HepG2 (cell line): ENCODE results near the gene ZNF287. TPM values are rescaled to one million over a fixed set of nuclear protein-coding genes. Genes with fewer than 3 reads are reported as not detected.

Source experiments
- EZH2 ChIP-seq: conservative IDR thresholded peaks from 2 replicates; pipeline ENCODE4 v1.6.1; 2012; ENCODE audit warnings: mild to moderate bottlenecking, low read depth, low read length, moderate library complexity
- HNF4A ChIP-seq: sonication (generic); formaldehyde crosslinking; IDR thresholded peaks from 2 replicates; pipeline ENCODE4 v1.4.0; 2020; ENCODE audit warnings: missing genetic modification reagents
- HNF4G ChIP-seq, 2 experiments: sonication (generic) in 1 of 2; formaldehyde crosslinking in 1 of 2; IDR thresholded peaks; 2 replicates each; pipeline versions ENCODE4 v1.4.0 to v1.6.1; 2011 to 2020; ENCODE audit warnings: borderline replicate concordance in 2 of 2, low read depth in 2 of 2, mild to moderate bottlenecking in 2 of 2, low read length in 1 of 2, missing genetic modification reagents in 1 of 2, moderate library complexity in 1 of 2
- RBM39 ChIP-seq: fragments of 200-400 bp; formaldehyde crosslinking; IDR thresholded peaks from one replicate; pipeline ENCODE4 v1.6.1; 2018; ENCODE audit warnings: antibody characterized with exemption, mild to moderate bottlenecking, low read depth, low read length; ENCODE audit not compliant: poor library complexity, severe bottlenecking
- RFX3 ChIP-seq: IDR thresholded peaks from 2 replicates; pipeline ENCODE4 v1.6.1; 2016; ENCODE audit warnings: missing biosample characterization, missing genetic modification reagents
- SP2 ChIP-seq: sonication (generic); formaldehyde crosslinking; IDR thresholded peaks from 2 replicates; pipeline ENCODE4 v1.5.1; 2020; ENCODE audit warnings: mild to moderate bottlenecking, missing genetic modification reagents
- TSC22D2 ChIP-seq: sonication (generic); formaldehyde crosslinking; IDR thresholded peaks from 2 replicates; pipeline ENCODE4 v1.5.1; 2020; ENCODE audit warnings: missing genetic modification reagents, mild to moderate bottlenecking, borderline replicate concordance
- YEATS4 ChIP-seq: sonication (generic); formaldehyde crosslinking; IDR thresholded peaks from 2 replicates; pipeline ENCODE4 v1.4.0; 2020; ENCODE audit warnings: missing genetic modification reagents, borderline replicate concordance
- ZBTB3 ChIP-seq: sonication (generic); formaldehyde crosslinking; IDR thresholded peaks from 2 replicates; pipeline ENCODE4 v1.4.0; 2020; ENCODE audit warnings: low read depth, mild to moderate bottlenecking, moderate library complexity, missing genetic modification reagents, borderline replicate concordance
- ZNF101 ChIP-seq: sonication (generic); formaldehyde crosslinking; IDR thresholded peaks from 2 replicates; pipeline ENCODE4 v1.4.0; 2020; ENCODE audit warnings: mild to moderate bottlenecking, low read depth, missing genetic modification reagents, borderline replicate concordance
- ZNF772 ChIP-seq: sonication (generic); formaldehyde crosslinking; IDR thresholded peaks from 2 replicates; pipeline ENCODE4 v1.5.0; 2020; ENCODE audit warnings: mild to moderate bottlenecking, missing genetic modification reagents
- ZSCAN25 ChIP-seq: sonication (generic); formaldehyde crosslinking; IDR thresholded peaks from 2 replicates; pipeline ENCODE4 v1.8.0; 2022; ENCODE audit warnings: mild to moderate bottlenecking, missing genetic modification reagents
- ZSCAN31 ChIP-seq: sonication (generic); formaldehyde crosslinking; IDR thresholded peaks from 2 replicates; pipeline ENCODE4 v1.5.0; 2020; ENCODE audit warnings: low read depth, mild to moderate bottlenecking, missing genetic modification reagents
- polyA plus RNA-seq, 8 experiments: library from polyadenylated mRNA; depleted of rRNA in 3 of 8; stranded (reverse) in 7 of 8; unstranded in 1 of 8; fragments of >200 nt; fragmentation: Illumina TruSeq in 4 of 8; extraction: Trizol in 4 of 8; gene quantifications; 2 replicates each; pipeline versions ENCODE4 v1.2.1 to v1.2.3, GENCODE V29; 2011 to 2016; ENCODE audit warnings: low read depth in 4 of 8, missing spikeins in 1 of 8, mixed read lengths in 1 of 8; ENCODE audit not compliant: insufficient read depth in 1 of 8
- total RNA-seq, 5 experiments: library from RNA; depleted of rRNA; stranded (reverse); fragments of >200 nt; fragmentation: Illumina TruSeq; extraction: Trizol; gene quantifications; 2 replicates each; pipeline ENCODE4 v1.2.3, GENCODE V29; 2016; ENCODE audit warnings: low read depth in 1 of 5
- TF ChIP-seq, protein P1 (sequence below): sonication (generic); formaldehyde crosslinking; IDR thresholded peaks from 2 replicates; pipeline ENCODE4 v1.4.0; 2020; ENCODE audit warnings: mild to moderate bottlenecking, missing genetic modification reagents, borderline replicate concordance
- TF ChIP-seq, protein P2 (sequence below): sonication (generic); formaldehyde crosslinking; IDR thresholded peaks from 2 replicates; pipeline ENCODE4 v1.8.0; 2022; ENCODE audit warnings: mild to moderate bottlenecking, missing genetic modification reagents, moderate library complexity
- TF ChIP-seq, protein P3 (sequence below): sonication (generic); formaldehyde crosslinking; IDR thresholded peaks from 2 replicates; pipeline ENCODE4 v1.5.0; 2020; ENCODE audit warnings: mild to moderate bottlenecking, missing genetic modification reagents

Gene ZNF287
- total and polyA plus RNA-seq, 2 of the 13 experiments (the other 11 are each of a cell fraction or from before 2014, with no cell fraction given): 0.21 TPM; not detected in 1

DNA sequence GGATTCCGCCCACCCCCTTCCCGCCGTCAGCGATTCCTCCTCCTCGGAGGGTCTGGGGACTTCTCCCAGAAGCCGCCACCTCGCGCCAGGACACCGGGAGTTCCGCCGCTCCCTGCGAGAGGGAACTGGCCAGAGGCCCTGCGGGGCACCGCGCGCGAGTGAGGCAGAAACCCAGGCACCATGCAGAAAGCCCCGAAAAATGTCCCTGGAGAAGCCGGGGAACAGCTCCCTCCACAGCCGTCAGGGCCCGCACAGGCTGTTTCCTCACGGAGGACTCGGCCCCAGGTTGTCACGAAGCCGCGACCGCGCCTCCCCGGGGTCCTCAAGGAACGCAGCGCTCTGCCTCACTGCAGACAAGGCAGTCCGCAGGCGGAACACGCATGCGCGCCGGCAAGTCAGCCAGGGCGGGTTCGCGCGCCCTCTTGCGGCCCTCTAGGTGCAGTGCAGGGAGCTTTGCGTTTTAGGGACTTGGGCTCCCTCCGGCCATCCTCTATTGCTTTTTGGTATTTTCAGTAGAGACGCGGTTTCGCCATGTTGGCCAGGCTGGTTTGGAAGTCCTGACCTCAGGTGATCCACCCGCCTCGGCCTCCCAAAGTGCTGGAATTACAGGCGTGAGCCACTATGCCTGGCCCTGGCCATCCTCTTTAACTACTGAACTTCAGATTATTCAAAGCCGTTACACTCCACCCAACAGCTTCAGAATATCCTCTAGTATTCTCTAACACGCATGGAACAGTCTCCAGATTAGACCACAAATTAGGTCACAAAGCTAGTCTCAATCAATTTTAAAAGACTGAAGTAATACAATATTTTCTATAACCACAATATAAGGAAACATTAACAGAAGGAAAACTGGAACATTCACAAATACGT, 20.3 kb upstream of the ZNF287 start (continued):
- TF ChIP-seq EZH2 (no peak), RBM39 (no peak), HNF4A (CRISPR knock-in tag) (no peak), YEATS4 (CRISPR knock-in tag) (peak; percentile 28; the same call in 1 of the 2 replicates), ZSCAN31 (CRISPR knock-in tag) (0 out of 2 replicates have a peak, but pooled peaks have one; percentile 48), ZBTB3 (no peak), RFX3 (CRISPR knock-in tag) (no peak), ZNF772 (CRISPR knock-in tag) (peak; percentile 58; the same call in 1 of the 2 replicates), SP2 (CRISPR knock-in tag) (0 out of 2 replicates have a peak, but pooled peaks have one; percentile 37), HNF4G (IDR thresholded peaks at IDR 0.05; ENCODE audit: borderline replicate concordance, low read depth, low read length) (no peak), HNF4G (CRISPR knock-in tag; IDR thresholded peaks at IDR 0.05; ENCODE audit: borderline replicate concordance, low read depth) (peak; percentile 63; the same call in 1 of the 2 replicates), ZSCAN25 (CRISPR knock-in tag) (no peak), ZNF101 (no peak), TSC22D2 (CRISPR knock-in tag) (0 out of 2 replicates have a peak, but pooled peaks have one; percentile 37)
- TF ChIP-seq, protein P1, sequence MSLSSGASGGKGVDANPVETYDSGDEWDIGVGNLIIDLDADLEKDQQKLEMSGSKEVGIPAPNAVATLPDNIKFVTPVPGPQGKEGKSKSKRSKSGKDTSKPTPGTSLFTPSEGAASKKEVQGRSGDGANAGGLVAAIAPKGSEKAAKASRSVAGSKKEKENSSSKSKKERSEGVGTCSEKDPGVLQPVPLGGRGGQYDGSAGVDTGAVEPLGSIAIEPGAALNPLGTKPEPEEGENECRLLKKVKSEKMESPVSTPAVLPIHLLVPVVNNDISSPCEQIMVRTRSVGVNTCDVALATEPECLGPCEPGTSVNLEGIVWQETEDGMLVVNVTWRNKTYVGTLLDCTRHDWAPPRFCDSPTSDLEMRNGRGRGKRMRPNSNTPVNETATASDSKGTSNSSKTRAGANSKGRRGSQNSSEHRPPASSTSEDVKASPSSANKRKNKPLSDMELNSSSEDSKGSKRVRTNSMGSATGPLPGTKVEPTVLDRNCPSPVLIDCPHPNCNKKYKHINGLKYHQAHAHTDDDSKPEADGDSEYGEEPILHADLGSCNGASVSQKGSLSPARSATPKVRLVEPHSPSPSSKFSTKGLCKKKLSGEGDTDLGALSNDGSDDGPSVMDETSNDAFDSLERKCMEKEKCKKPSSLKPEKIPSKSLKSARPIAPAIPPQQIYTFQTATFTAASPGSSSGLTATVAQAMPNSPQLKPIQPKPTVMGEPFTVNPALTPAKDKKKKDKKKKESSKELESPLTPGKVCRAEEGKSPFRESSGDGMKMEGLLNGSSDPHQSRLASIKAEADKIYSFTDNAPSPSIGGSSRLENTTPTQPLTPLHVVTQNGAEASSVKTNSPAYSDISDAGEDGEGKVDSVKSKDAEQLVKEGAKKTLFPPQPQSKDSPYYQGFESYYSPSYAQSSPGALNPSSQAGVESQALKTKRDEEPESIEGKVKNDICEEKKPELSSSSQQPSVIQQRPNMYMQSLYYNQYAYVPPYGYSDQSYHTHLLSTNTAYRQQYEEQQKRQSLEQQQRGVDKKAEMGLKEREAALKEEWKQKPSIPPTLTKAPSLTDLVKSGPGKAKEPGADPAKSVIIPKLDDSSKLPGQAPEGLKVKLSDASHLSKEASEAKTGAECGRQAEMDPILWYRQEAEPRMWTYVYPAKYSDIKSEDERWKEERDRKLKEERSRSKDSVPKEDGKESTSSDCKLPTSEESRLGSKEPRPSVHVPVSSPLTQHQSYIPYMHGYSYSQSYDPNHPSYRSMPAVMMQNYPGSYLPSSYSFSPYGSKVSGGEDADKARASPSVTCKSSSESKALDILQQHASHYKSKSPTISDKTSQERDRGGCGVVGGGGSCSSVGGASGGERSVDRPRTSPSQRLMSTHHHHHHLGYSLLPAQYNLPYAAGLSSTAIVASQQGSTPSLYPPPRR (CRISPR knock-in tag): no peak
- TF ChIP-seq, protein P2, sequence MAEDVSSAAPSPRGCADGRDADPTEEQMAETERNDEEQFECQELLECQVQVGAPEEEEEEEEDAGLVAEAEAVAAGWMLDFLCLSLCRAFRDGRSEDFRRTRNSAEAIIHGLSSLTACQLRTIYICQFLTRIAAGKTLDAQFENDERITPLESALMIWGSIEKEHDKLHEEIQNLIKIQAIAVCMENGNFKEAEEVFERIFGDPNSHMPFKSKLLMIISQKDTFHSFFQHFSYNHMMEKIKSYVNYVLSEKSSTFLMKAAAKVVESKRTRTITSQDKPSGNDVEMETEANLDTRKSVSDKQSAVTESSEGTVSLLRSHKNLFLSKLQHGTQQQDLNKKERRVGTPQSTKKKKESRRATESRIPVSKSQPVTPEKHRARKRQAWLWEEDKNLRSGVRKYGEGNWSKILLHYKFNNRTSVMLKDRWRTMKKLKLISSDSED: no peak
- TF ChIP-seq, protein P3, sequence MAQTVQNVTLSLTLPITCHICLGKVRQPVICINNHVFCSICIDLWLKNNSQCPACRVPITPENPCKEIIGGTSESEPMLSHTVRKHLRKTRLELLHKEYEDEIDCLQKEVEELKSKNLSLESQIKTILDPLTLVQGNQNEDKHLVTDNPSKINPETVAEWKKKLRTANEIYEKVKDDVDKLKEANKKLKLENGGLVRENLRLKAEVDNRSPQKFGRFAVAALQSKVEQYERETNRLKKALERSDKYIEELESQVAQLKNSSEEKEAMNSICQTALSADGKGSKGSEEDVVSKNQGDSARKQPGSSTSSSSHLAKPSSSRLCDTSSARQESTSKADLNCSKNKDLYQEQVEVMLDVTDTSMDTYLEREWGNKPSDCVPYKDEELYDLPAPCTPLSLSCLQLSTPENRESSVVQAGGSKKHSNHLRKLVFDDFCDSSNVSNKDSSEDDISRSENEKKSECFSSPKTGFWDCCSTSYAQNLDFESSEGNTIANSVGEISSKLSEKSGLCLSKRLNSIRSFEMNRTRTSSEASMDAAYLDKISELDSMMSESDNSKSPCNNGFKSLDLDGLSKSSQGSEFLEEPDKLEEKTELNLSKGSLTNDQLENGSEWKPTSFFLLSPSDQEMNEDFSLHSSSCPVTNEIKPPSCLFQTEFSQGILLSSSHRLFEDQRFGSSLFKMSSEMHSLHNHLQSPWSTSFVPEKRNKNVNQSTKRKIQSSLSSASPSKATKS (CRISPR knock-in tag): no peak
